PC-9 (cell line): ENCODE data around the gene AMBRA1. TPM values are rescaled to one million over a fixed set of nuclear protein-coding genes. Genes with fewer than 3 reads are reported as not detected.

ENCODE experiments used
- BruUV-seq: library from RNA; stranded (reverse); fragments of 400-500 nt; replicated peaks from 2 replicates; lab custom pipeline; 2021; lab: Mats Ljungman, UMichigan
- CTCF ChIA-PET: fragments of 300-600 bp; sonication (Branson Sonifier 250); formaldehyde crosslinking; loops from one replicate; lab custom pipeline; 2022; ENCODE audit warnings: antibody characterized with exemption; lab: Charles Lee
- POLR2A ChIA-PET: fragments of 300-600 bp; sonication (Branson Sonifier 250); formaldehyde crosslinking; loops from one replicate; lab custom pipeline; 2022; ENCODE audit warnings: antibody characterized with exemption; ENCODE audit not compliant: unreplicated experiment; lab: Charles Lee
- DNase-seq, 2 experiments: peaks; one replicate each; pipeline versions ENCODE4 v3.0.0 to v3.0.0-alpha.2; 2015 to 2022; ENCODE audit warnings: mixed read lengths in 1 of 2
- H2AFZ ChIP-seq: fragments of 200-600 bp; sonication (generic); 2 replicates; pipeline ENCODE4 v1.8.1; 2017; ENCODE audit warnings: antibody characterized with exemption
- H3F3A ChIP-seq: fragments of 200-600 bp; sonication (generic); 2 replicates; pipeline ENCODE4 v1.8.1; 2017; ENCODE audit warnings: antibody characterized with exemption, mild to moderate bottlenecking, low read depth; ENCODE audit not compliant: insufficient read depth
- H3K27ac ChIP-seq: fragments of 200-600 bp; sonication (generic); 2 replicates; pipeline ENCODE4 v1.6.1; 2016; ENCODE audit warnings: mixed run types
- H3K27me3 ChIP-seq: fragments of 200-600 bp; sonication (generic); 2 replicates; pipeline ENCODE4 v1.6.1; 2016; ENCODE audit warnings: low read depth, mixed run types; ENCODE audit not compliant: insufficient read depth
- H3K36me3 ChIP-seq: fragments of 200-600 bp; sonication (generic); 2 replicates; pipeline ENCODE4 v1.6.1; 2016; ENCODE audit warnings: low read depth, mixed run types
- H3K4me1 ChIP-seq: fragments of 200-600 bp; sonication (generic); replicated peaks from 2 replicates; pipeline ENCODE4 v1.6.1; 2016; ENCODE audit warnings: mixed run types; ENCODE audit not compliant: insufficient read depth
- H3K4me2 ChIP-seq: fragments of 200-600 bp; sonication (generic); 2 replicates; pipeline ENCODE4 v1.6.1; 2017; ENCODE audit warnings: mixed run types
- H3K4me3 ChIP-seq: fragments of 200-600 bp; sonication (generic); 2 replicates; pipeline ENCODE4 v1.6.1; 2016; ENCODE audit warnings: mixed run types
- H3K79me2 ChIP-seq: fragments of 200-600 bp; sonication (generic); 2 replicates; pipeline ENCODE4 v1.6.1; 2017; ENCODE audit warnings: low read depth, mixed run types
- H3K9me2 ChIP-seq: fragments of 200-600 bp; sonication (generic); 2 replicates; pipeline ENCODE4 v1.8.1; 2017; ENCODE audit warnings: mild to moderate bottlenecking; ENCODE audit not compliant: insufficient read depth
- H3K9me3 ChIP-seq: fragments of 200-600 bp; sonication (generic); 2 replicates; pipeline ENCODE4 v1.8.1; 2016; ENCODE audit warnings: low read depth; ENCODE audit not compliant: insufficient read depth
- H4K20me1 ChIP-seq: fragments of 200-600 bp; sonication (generic); 2 replicates; pipeline ENCODE4 v1.8.1; 2017; ENCODE audit not compliant: insufficient read depth
- EZH2 ChIP-seq: fragments of 200-600 bp; sonication (generic); IDR thresholded peaks from 2 replicates; pipeline ENCODE4 v1.8.0; 2017; ENCODE audit warnings: antibody characterized with exemption, low read depth
- intact Hi-C: fragments of 100-400 bp; cut with micrococcal nuclease; formaldehyde crosslinking; loops from one replicate; pipeline ENCODE4 v1.10.0; 2022; ENCODE audit not compliant: unreplicated experiment
- total RNA-seq: library from RNA; stranded (reverse); gene quantifications from 2 replicates; pipeline ENCODE4 v1.2.3, GENCODE V29; 2021
- TF ChIP-seq, protein P1 (sequence below): fragments of 200-600 bp; sonication (generic); conservative IDR thresholded peaks from 2 replicates; pipeline ENCODE4 v1.6.1; 2017; ENCODE audit warnings: mixed run types, antibody characterized with exemption, mild to moderate bottlenecking, moderate library complexity

Gene AMBRA1
- total RNA-seq, 1 experiment from 2014 or later, result 41.4 TPM

DNA sequence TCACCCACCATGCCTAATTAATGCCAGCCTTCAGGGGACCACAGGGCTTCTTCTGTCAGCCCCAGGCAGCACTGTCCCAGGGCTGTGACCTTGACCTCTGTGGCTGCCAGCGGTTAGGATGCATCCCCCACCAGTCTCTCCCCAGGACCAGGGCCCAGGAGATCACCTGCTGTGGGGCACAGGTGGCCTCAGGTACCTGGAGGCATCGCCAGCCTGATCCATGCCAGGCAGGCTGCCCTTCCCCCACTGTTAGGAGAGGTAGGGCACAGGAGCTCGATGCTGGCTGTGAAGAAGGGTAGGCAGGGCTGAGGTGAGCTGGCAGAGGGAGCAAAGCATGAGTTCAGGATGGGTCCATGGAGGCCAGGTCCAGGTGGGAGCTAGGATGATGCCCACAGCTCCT, 229.0 kb downstream of the AMBRA1 start:
- DNase-seq, result no peak
- peaks cover 13% of the 10 kb centered on the region for H3K79me2 ChIP-seq
- H3K4me1 ChIP-seq, result peaks cover 22% of the 10 kb centered on the region
- H4K20me1 ChIP-seq, result peaks cover 11% of the 10 kb centered on the region; the same call in 1 of the 2 replicates
- intact Hi-C loops, result loop anchor here (5.0 kb wide), 2 partner anchors 253 to 993 kb away; partner anchors contain the start of genes ATG13 and HARBI1
- H3K27me3 ChIP-seq, result no peaks in the 10 kb centered on the region
- no peak overlapping the region for H3K4me2 ChIP-seq
- CTCF ChIA-PET, result no interaction called here
- POLR2A ChIA-PET, result interaction anchor here (0.5 kb wide), 1 partner anchor 21 kb away, joined by 9 read pairs; no protein-coding TSS in a partner anchor
- TF ChIP-seq, protein P1, sequence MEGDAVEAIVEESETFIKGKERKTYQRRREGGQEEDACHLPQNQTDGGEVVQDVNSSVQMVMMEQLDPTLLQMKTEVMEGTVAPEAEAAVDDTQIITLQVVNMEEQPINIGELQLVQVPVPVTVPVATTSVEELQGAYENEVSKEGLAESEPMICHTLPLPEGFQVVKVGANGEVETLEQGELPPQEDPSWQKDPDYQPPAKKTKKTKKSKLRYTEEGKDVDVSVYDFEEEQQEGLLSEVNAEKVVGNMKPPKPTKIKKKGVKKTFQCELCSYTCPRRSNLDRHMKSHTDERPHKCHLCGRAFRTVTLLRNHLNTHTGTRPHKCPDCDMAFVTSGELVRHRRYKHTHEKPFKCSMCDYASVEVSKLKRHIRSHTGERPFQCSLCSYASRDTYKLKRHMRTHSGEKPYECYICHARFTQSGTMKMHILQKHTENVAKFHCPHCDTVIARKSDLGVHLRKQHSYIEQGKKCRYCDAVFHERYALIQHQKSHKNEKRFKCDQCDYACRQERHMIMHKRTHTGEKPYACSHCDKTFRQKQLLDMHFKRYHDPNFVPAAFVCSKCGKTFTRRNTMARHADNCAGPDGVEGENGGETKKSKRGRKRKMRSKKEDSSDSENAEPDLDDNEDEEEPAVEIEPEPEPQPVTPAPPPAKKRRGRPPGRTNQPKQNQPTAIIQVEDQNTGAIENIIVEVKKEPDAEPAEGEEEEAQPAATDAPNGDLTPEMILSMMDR, result no peak
- TF ChIP-seq EZH2, result no peak
- no peak overlapping the region for H2AFZ ChIP-seq
- no peaks in the 10 kb centered on the region for H3K9me2 ChIP-seq
- H3F3A ChIP-seq, result peaks cover 16% of the 10 kb centered on the region; the same call in 1 of the 2 replicates
- no peaks in the 10 kb centered on the region for H3K9me3 ChIP-seq
- no TSS peak for BruUV-seq
- H3K36me3 ChIP-seq, result peaks cover 2% of the 10 kb centered on the region; the same call in 1 of the 2 replicates
- H3K27ac ChIP-seq, result no peak overlapping the region
- no peak overlapping the region for H3K4me3 ChIP-seq

DNA sequence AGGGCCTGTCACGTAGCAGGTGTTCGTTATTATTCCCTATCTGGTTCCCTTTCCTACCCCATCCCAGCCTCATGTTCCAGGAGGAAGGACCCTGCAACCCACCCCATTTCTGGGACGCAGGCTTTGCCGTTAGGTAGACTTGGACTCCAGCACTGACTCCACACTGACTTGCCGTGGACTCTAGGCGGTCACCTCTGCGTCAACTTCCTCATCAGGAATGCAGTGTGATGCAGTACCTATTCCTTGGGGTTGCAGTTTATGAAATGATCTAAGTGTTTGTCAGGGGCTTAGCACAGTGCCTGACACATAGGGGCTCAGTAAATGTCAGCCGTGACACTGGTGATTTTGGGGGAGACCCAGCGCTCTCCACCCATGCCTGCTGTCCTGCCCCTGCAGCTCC, 229.8 kb downstream of the AMBRA1 start:
- H3K27ac ChIP-seq, result no peak overlapping the region
- peak overlapping the region; percentile 90 for H3K4me2 ChIP-seq
- no peaks in the 10 kb centered on the region for H3K36me3 ChIP-seq
- H4K20me1 ChIP-seq, result peaks cover 11% of the 10 kb centered on the region; the same call in 1 of the 2 replicates
- H3K4me1 ChIP-seq, result peaks cover 22% of the 10 kb centered on the region
- H3K9me3 ChIP-seq, result no peaks in the 10 kb centered on the region
- ChIA-PET CTCF (interaction anchor here (1.3 kb wide), 1 partner anchor 120 kb away, joined by 3 read pairs; no protein-coding TSS in a partner anchor), POLR2A (no interaction called here)
- peaks cover 14% of the 10 kb centered on the region; the same call in 1 of the 2 replicates for H3F3A ChIP-seq
- DNase-seq, result no peak
- no peak overlapping the region for H3K4me3 ChIP-seq
- intact Hi-C loops, result loop anchor here (5.0 kb wide), 1 partner anchor 253 kb away; the partner anchor contains the start of genes ATG13 and HARBI1
- no TSS peak for BruUV-seq
- H3K79me2 ChIP-seq, result peaks cover 13% of the 10 kb centered on the region
- H3K9me2 ChIP-seq, result no peaks in the 10 kb centered on the region
- TF ChIP-seq, protein P1, result peak; percentile 57; the same call in 1 of the 2 replicates
- TF ChIP-seq EZH2, result no peak
- no peaks in the 10 kb centered on the region for H3K27me3 ChIP-seq
- no peak overlapping the region for H2AFZ ChIP-seq

DNA sequence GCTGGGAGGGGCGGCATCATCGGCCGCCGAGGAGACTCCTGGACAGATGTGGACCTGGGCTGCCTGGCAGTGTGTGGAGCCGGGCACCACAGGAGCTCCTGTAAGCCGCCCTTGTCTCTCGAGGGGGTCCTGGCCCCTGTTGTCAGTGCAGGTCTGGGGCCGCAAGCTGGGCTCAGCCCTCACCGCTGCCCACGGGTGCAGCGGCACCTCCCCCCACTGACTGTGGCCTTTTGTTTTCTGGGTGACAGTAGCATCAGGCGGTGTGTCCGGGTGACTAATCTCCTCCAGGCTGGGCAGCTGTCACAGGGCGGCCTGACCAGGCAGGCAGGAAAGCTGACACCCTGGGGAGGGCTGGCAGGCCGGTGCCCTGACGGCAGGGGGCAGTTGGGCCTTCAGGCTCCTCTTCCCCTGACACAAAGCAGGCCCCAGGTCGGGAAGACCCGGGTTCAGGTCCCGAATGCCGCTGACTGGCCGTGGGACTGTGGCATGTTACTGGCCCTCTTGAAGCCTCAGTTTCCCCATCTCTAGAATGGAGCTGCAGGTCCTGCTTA, 230.3 kb downstream of the AMBRA1 start:
- no peaks in the 10 kb centered on the region for H3K36me3 ChIP-seq
- H3K4me3 ChIP-seq, result peak overlapping the region; percentile 50; the same call in 1 of the 2 replicates
- ChIA-PET CTCF (interaction anchor here (1.3 kb wide), 1 partner anchor 120 kb away, joined by 3 read pairs; no protein-coding TSS in a partner anchor), POLR2A (interaction anchor here (0.6 kb wide), 1 partner anchor 129 kb away, joined by 3 read pairs; no protein-coding TSS in a partner anchor)
- intact Hi-C loops, result loop anchor here (2.0 to 5.0 kb wide), 2 partner anchors 121 to 254 kb away; partner anchors contain the start of genes ATG13 and HARBI1
- BruUV-seq, result no TSS peak
- TF ChIP-seq EZH2, result no peak
- TF ChIP-seq, protein P1, result peak; percentile 71
- H3K27me3 ChIP-seq, result no peaks in the 10 kb centered on the region
- DNase-seq, result peak; percentile 89 to 93
- peaks cover 12% of the 10 kb centered on the region; the same call in 1 of the 2 replicates for H3F3A ChIP-seq
- peaks cover 13% of the 10 kb centered on the region for H3K79me2 ChIP-seq
- peak overlapping the region; percentile 90 for H3K4me2 ChIP-seq
- H4K20me1 ChIP-seq, result peaks cover 11% of the 10 kb centered on the region; the same call in 1 of the 2 replicates
- peak overlapping the region; percentile 47; the same call in 1 of the 2 replicates for H3K27ac ChIP-seq
- no peak overlapping the region for H2AFZ ChIP-seq
- no peaks in the 10 kb centered on the region for H3K9me2 ChIP-seq
- peaks cover 22% of the 10 kb centered on the region for H3K4me1 ChIP-seq
- H3K9me3 ChIP-seq, result no peaks in the 10 kb centered on the region
